NCI-H2196 (cell line): ENCODE results near the gene GPR37L1.

Experiments
- DNase-seq: peaks from one replicate; lab custom pipeline; 2025; ENCODE audit not compliant: unreplicated experiment; lab: John Stamatoyannopoulos, UW

The GPR37L1 gene

DNA sequence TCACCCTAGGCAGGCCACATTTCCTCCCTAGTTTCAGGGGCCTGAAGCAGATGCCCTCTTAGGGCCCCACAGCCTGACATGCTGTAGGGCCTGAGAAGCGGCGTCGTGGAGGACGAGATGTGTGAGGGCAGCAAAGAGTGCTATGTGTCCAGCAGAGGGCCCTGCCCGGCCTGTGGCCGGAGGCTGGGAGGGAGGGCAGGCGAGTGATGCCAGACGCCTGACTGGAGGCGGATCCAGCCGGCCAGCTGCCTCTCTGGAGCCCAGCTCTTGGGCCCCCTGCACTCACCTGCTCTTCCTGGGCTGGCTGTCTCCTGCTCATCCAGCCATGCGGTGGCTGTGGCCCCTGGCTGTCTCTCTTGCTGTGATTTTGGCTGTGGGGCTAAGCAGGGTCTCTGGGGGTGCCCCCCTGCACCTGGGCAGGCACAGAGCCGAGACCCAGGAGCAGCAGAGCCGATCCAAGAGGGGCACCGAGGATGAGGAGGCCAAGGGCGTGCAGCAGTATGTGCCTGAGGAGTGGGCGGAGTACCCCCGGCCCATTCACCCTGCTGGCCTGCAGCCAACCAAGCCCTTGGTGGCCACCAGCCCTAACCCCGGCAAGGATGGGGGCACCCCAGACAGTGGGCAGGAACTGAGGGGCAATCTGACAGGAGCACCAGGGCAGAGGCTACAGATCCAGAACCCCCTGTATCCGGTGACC, at the start of gene GPR37L1:
TSS of gene GPR37L1 (plus strand) at position 279 of the 697 bp plus-strand sequence. CDS start at position 326, 47 bp downstream.
- DNase-seq = peak; percentile 89

- no peak for DNase-seq
Observed at GRCh38 chr1:202073206-202073605, 49.5 kb upstream of the GPR37L1 start.

DNA sequence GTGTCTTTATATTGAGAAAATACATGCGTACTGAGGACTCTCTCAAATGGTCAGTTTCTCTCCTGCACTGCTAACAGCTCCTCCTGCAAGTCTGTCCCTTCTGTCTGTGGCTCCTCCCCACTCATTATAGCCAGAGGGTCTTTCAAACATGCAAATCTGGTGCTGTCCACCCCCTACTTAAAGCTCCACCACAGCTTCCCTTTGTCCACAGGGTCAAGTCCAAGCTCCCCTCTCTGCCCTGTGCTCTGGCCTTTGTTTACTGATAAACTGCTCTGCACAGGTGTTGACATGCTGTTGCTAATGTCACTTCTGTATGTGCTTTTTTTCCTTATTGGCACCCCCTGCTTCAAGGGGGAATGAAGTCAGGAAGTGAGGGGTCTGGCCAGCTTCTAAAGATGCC, 47.7 kb upstream of the GPR37L1 start:
- DNase-seq = no peak

GRCh38 chr1:202075389-202075788, 47.3 kb upstream of the GPR37L1 start:
- DNase-seq = no peak

DNA sequence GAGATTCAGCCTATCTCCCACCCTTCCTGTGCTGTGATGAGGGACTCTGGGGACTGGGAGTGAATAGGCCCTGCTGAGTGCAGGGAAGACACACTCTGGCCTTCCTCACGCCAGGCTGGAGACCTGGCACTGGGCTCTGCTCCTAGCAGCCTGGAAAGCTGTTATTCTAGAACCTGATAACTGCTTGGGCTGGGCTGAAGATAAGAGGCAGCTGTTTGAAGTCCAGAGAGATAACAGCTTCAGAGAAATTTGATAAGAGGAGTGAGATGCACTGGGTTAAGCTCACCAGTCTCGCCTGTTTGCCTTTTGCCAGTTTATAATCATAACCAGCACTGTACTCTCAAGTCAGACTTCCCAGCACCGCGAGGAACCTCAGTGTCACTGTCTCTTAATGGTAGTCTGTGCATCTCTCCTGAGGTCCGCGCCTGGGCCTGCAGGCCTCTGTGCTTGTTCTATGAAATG, 46.6 kb upstream of the GPR37L1 start:
- peak; percentile 68 for DNase-seq

DNA sequence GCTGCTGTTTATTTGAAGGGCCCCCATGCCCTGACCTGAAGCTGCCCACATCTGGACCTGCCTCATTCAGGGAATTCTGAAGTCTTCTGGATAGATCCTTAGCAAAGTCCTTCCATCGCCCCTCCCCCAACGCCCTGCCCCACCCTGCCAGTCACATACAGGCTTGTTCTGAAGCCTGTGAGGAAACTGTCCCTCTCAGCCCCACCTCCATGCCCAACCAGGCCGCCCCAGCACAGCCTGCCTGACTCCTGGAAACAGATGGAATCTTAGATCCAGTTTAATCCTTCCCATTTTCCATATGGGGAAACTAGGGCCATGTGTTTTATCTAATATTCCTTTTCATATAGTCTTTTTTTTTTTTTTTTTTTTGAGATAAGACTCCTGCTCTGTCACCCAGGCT, 44.5 kb upstream of the GPR37L1 start:
- DNase-seq = no peak

- DNase-seq = no peak
Observed at GRCh38 chr1:202081992-202082391, 40.7 kb upstream of the GPR37L1 start.

DNA sequence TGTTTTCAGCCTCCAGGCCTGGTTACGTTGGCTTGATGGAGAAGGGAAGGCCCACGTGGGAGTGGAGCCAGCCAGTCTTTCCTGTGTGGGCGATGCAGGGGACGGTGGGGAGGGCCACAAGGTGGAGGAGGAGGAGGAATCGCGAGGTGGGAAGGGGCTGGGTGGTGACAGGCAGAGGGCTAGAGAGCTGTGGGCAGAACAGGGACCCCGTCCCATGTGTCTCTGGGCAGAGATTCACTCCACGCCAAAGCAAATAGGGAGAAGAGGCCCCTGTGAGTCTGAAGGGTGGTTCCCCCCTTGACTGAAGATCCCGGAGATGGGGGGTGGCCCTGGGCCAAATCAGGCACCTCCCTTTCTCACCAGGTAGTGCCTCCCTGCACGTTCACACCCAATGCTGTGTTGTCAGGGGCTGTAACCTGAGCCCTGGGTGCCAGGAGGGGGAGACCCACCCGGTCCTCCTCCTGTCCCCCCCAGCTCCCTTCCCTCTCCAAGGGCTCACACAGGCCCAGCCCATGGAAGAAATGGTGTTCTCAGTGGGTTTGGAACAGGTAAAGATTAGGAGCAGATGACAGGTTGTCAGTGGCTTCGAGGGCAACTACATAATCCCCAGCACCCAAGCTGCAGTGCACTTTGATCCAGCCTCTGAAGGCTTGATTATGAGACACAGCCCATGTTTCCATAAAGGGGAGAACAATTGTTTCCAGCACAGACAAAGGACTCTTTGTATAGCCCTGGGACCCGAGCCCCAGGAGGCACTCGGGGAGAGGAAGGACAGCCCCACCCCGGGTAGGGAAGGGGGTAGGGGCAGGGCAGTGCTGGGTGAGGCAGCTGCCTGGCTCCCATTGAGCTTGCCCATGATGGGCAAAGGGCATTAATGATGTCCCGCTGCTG, 37.7 kb upstream of the GPR37L1 start:
- DNase-seq = peak; percentile 90

DNA sequence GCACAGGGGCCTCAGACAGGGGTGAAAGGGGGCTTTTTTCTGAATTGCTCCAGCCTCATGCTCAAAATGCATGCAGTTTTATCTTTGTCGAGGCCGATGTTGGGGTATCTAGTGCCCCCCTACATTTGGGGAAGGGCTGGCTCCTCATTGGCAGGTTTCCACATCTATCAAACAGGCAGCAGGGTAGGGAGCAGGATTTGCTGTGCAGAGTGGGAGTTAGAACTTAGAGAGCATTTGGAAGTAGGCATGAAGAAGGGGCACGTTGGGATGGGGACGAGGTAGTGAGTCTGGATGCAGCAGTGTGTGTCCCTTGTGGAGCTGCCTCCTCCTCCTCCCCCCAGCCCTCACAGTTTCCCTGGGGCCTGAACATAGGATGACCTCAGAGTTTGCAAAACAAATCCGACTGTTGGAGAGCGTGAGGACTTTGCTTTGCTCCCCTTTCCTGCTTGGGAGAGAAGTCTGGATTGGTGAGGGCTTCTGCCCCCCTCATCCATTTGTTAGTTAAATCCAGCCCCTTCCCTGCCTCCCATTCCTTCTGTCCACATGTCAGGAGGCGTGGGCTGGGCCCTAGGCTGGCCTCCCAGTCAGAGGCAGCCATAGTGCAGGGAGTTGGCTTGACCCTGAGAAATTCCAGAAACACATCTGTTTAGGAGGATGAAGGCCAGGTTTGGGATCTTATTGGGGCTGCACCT, 36.9 kb upstream of the GPR37L1 start:
- peak; percentile 60 for DNase-seq

GRCh38 chr1:202086579-202087350, 36.0 kb upstream of the GPR37L1 start:
- DNase-seq = peak; percentile 92

GRCh38 chr1:202088206-202088605, 34.5 kb upstream of the GPR37L1 start:
- DNase-seq = peak; percentile 25

- no peak for DNase-seq
Observed at GRCh38 chr1:202090994-202091393, 31.7 kb upstream of the GPR37L1 start.

GRCh38 chr1:202093858-202094257, 28.9 kb upstream of the GPR37L1 start:
- no peak for DNase-seq

GRCh38 chr1:202101184-202101583, 21.5 kb upstream of the GPR37L1 start:
- peak; percentile 33 for DNase-seq

DNA sequence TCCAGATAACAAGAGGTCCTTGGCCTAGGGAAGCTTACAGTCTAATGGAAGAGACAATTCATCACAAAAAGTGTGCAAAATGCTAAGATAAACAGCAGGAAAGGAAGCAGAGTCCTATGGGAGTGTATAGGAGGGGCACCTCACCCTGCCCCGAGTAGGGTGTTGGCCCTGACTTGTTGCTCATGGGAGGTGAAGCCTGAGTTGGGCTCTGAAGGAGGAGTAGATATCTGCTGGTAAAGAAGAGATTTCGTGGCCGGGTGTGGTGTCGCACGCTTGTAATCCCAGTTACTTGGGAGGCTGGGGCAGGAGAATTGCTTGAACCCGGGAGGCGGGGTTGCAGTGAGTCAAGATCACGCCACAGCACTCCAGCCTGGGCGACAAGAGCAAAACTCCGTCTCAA, 18.6 kb upstream of the GPR37L1 start:
- no peak for DNase-seq

- peak; percentile 84 for DNase-seq
Observed at GRCh38 chr1:202105571-202106339, 17.0 kb upstream of the GPR37L1 start.

DNA sequence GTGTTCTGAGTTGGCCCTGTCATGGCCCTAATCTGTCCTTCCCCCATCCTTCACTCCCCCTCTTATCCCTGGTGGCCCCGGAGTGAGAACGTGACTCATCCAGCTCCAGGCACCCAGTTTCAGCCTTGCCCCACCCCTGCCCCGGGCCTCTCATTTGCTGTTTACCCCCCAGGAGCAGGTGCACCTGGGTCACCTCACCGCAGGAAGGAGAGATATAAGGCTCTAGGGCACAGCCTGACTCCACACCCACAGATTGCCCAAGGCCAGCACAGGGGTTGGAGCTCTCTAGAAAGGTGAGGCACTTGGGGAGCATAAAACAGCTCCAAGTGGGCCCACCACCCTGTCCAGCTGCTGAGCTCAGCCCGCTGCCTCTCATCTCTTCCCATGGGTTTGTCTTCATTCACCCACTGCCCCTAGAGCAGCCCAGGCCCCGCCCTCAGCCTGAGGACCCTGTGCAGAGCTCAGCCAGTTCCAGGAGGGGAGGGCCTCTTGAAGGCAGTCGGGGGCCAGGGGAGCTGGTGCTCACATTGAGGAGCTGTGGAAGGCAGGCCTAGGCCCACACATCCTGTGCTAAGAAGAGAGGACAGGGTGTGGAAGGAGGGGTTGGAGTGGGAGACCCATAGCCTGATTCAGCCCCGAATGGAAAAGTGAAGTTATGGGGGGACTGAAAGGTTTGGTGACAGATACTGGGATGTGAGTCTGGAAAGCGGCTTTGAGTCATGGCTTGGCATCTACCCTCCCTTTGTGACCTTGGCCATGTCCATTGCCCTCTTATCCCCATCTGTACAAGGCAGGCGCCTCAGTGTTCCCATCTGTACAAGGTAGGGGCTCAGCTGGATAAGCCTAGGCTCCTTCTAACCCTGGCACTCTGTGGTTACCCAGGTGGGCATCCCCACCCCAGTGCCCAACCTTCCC, 16.1 kb upstream of the GPR37L1 start:
- peak; percentile 83 for DNase-seq

DNA sequence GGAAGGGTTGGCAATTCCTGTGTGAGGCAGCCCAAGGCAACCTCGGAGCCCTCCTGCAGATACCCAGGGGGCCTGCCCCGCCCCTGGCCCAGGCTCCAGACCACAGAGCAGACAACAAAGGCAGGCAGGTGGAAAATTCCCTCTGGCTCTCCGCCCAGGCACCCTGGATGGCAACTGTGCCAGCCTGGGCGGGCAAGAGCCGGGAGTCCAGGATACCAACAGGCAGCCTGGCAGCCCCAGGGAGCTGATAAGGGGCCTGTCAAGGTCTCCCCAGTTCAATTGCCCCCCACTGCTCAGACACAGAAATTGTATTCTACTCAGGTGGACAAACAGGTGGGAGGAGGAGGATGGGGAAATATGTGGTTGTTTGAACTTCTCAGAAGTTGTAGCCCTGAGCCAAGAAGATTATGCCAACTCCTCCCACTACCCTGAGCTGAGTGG, 15.4 kb upstream of the GPR37L1 start:
- DNase-seq = peak; percentile 94
